HAP-1 (cell line): ENCODE data around the gene CFAP74.

Experiments used
- DNase-seq, 2 experiments: peaks; one replicate each; pipeline ENCODE4 v3.0.0-alpha.2; 2016 to 2020; ENCODE audit warnings: low spot score in 2 of 2
- H3K27me3 ChIP-seq: fragments of 250-450 bp; sonication (Bioruptor Pico); 2 replicates; pipeline ENCODE4 v1.5.1; 2020; ENCODE audit warnings: low read depth, mild to moderate bottlenecking, moderate library complexity
- H3K36me3 ChIP-seq: fragments of 250-450 bp; sonication (Bioruptor Pico); replicated peaks from 2 replicates; pipeline ENCODE4 v1.5.1; 2020; ENCODE audit warnings: mild to moderate bottlenecking
- H3K4me1 ChIP-seq: fragments of 250-450 bp; sonication (Bioruptor Pico); 2 replicates; pipeline ENCODE4 v1.5.1; 2020; ENCODE audit warnings: mild to moderate bottlenecking
- H3K4me3 ChIP-seq: fragments of 250-450 bp; sonication (Bioruptor Pico); 2 replicates; pipeline ENCODE4 v1.5.1; 2020; ENCODE audit warnings: mild to moderate bottlenecking, moderate library complexity
- H3K9me3 ChIP-seq: fragments of 250-450 bp; sonication (Bioruptor Pico); 2 replicates; pipeline ENCODE4 v1.5.1; 2020; ENCODE audit warnings: mild to moderate bottlenecking, moderate library complexity
- in situ Hi-C: fragments of 300-500 bp; cut with MboI; formaldehyde crosslinking; loops from 3 replicates; pipeline ENCODE4 v1.14.3; 2020; ENCODE audit warnings: low sequenced_read_pairs, inconsistent platforms, mixed read lengths

CFAP74 gene

DNA sequence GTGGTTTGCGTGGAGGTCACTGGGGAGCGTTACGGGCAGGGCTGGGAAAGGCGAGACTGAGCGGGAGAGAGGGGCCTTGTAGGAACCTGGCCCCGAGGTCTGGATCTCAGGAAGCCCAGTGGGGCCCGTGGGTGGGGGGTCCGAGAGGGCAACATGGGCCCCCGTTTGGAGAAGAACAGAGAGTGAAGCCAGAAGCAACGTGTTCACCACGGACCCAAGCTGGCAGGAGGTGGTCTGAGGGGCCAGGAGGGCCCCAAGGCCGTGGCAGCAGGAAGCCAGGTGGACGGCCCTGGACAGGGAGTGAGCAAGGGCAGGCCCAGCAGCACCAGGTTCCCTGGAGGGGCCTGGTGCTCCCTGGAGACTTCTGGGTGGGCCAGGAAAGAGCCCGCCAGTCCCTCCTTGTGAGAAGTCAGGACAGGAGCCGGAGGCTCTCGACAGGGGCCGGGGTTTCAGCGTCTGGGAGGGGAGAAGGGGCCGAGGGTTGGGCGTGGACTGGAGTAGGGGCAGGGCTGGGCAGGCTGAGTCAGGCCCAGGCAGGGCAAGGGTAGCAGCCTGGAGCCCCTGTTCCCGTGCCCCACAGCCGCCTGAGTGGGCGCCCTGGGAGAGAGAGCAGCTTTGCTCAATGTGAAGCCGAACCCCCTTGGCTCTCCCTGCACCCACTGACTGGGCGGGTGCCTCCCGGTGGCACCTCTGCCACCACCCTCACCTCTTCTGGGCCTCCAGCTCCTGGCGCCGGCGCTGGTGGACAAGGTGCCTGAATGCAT is 33.5 kb downstream of the CFAP74 start:
- in situ Hi-C loops: no loop called here
- no peak for DNase-seq

GRCh38 chr1:1969505-1969900 is 34.1 kb downstream of the CFAP74 start:
- DNase-seq: no peak
- in situ Hi-C loops: no loop called here
- peaks cover 3% of the 10 kb centered on the region; the same call in 1 of the 2 replicates for H3K27me3 ChIP-seq
- no peak overlapping the region for H3K4me3 ChIP-seq
- no peaks in the 10 kb centered on the region for H3K9me3 ChIP-seq
- no peaks in the 10 kb centered on the region for H3K4me1 ChIP-seq
- H3K36me3 ChIP-seq: no peaks in the 10 kb centered on the region

More for the DNA sequence above, 33.5 kb downstream of the CFAP74 start:
- no peaks in the 10 kb centered on the region for H3K36me3 ChIP-seq
- no peaks in the 10 kb centered on the region for H3K9me3 ChIP-seq
- no peak overlapping the region for H3K4me3 ChIP-seq
- H3K27me3 ChIP-seq: peaks cover 3% of the 10 kb centered on the region; the same call in 1 of the 2 replicates
- no peaks in the 10 kb centered on the region for H3K4me1 ChIP-seq

DNA sequence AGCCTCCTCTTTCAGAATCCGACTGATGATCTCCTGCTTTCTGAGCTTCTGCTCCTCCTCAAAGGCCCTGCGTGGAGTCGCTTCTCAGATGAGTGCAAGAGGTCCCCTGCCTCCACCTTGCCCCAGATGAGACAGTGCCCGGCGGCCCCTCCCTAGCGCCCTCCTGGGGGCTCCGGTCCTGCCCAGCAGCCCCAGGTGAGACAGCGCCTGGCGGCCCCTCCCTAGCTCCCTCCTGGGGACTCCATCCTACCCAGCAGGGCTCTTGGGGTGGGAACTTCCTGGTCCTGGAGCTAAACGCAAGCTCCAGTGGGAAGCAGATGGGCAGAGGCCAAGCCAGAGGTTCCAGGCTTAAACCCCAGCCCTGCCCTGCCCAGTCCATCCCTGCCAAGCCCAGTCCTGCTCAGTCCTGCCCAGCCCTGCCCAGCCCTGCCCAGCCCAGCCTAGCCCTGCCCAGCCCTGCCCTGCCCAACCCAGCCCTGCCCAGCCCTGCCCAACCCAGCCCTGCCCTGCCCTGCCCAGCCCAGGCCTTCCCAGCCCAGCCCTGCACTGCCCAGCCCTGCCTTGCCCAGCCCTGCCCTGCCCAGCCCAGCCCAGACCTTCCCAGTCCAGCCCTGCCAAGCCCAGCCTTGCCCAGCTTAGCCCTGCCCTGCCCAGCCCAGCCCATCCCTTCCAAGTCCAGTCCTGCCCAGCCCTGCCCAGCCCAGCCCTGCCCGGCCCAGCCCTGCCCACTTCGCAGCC is 34.6 kb downstream of the CFAP74 start:
- Histone ChIP-seq H3K27me3 (peaks cover 3% of the 10 kb centered on the region; the same call in 1 of the 2 replicates), H3K36me3 (no peaks in the 10 kb centered on the region), H3K4me1 (no peaks in the 10 kb centered on the region), H3K9me3 (no peaks in the 10 kb centered on the region), H3K4me3 (no peak overlapping the region)
- in situ Hi-C loops: no loop called here
- DNase-seq: no peak

DNA sequence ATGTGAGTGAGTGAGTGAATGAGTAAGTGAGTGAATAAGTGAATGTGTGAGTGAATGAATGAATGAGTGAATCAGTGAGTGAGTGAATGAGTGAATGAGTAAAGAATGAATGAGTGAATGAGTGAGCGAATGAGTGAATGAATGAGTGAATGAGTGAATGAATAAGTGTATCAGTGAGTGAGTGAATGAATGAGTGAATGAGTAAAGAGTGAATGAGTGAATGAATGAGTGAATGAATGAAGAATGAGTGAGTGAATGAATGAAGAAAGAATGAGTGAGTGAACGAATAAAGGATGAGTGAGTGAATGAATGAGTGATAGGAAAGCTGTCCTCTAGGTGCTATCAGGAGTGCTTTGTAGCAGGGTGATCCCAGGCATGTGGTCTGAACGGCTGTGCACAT is 35.7 kb downstream of the CFAP74 start:
- in situ Hi-C loops: no loop called here
- peaks cover 3% of the 10 kb centered on the region; the same call in 1 of the 2 replicates for H3K27me3 ChIP-seq

GRCh38 chr1:1967151-1967550 is 36.4 kb downstream of the CFAP74 start:
- peaks cover 3% of the 10 kb centered on the region; the same call in 1 of the 2 replicates for H3K27me3 ChIP-seq
- no peak for DNase-seq
- no peak overlapping the region for H3K4me3 ChIP-seq
- no peaks in the 10 kb centered on the region for H3K9me3 ChIP-seq
- in situ Hi-C loops: no loop called here
- H3K4me1 ChIP-seq: no peaks in the 10 kb centered on the region
- H3K36me3 ChIP-seq: no peaks in the 10 kb centered on the region

More for the DNA sequence above, 35.7 kb downstream of the CFAP74 start:
- no peaks in the 10 kb centered on the region for H3K4me1 ChIP-seq
- no peak for DNase-seq
- H3K4me3 ChIP-seq: no peak overlapping the region
- H3K9me3 ChIP-seq: no peaks in the 10 kb centered on the region
- no peaks in the 10 kb centered on the region for H3K36me3 ChIP-seq

- in situ Hi-C loops: no loop called here
- H3K36me3 ChIP-seq: no peaks in the 10 kb centered on the region
- no peak overlapping the region for H3K4me3 ChIP-seq
- no peaks in the 10 kb centered on the region for H3K4me1 ChIP-seq
- H3K27me3 ChIP-seq: peaks cover 3% of the 10 kb centered on the region; the same call in 1 of the 2 replicates
- DNase-seq: no peak
- no peaks in the 10 kb centered on the region for H3K9me3 ChIP-seq
Observed at GRCh38 chr1:1966071-1966740, 37.4 kb downstream of the CFAP74 start.

DNA sequence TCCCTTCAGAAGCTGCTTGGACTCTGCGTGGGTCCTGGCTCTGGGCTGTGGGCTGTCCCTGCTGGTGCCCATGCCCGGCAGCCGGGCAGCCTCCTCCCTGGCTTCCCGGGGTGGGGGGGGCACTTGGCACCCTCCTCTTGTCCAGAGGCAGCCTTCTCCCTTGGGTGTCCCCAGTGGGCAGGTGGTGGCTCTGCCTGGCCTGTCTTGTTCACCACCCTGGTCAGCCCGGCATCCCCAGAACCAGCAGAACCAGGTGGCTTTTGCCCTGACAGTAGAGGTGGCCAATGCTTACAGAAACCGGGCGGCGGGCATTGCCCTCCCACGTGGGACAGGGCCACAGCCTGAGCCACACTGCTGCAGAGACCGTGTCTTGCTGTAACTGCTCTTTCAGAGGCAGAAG is 38.0 kb downstream of the CFAP74 start:
- Histone ChIP-seq H3K9me3 (no peaks in the 10 kb centered on the region), H3K4me1 (no peaks in the 10 kb centered on the region), H3K4me3 (no peak overlapping the region), H3K27me3 (peaks cover 3% of the 10 kb centered on the region; the same call in 1 of the 2 replicates), H3K36me3 (no peaks in the 10 kb centered on the region)
- DNase-seq: no peak
- in situ Hi-C loops: no loop called here

DNA sequence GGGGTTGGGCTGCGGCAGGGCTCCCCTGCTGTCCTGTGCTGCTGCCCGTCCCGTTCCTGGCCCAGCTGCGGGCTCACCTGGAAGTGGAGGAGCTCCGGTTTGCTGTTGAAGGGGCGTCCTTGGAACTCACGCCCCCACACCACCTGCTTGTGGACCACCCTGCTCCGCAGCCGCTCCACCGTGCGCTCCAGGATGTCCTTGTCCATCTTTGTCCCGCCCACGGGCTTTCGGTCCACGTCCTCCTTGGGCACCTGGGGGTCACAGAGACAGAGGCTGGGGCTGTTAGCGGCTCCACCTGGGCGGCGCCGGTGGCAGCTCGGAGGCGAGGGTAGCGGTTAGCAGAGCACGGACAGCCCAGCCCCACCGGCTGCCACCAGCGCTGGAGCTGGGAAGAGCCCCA is 38.8 kb downstream of the CFAP74 start:
- Histone ChIP-seq H3K9me3 (no peaks in the 10 kb centered on the region), H3K4me3 (no peak overlapping the region), H3K4me1 (peaks cover 5% of the 10 kb centered on the region), H3K27me3 (peaks cover 3% of the 10 kb centered on the region; the same call in 1 of the 2 replicates), H3K36me3 (no peaks in the 10 kb centered on the region)
- in situ Hi-C loops: loop anchor here (5.0 kb wide), 1 partner anchor 82 kb away; no protein-coding TSS in a partner anchor
- no peak for DNase-seq

- Histone ChIP-seq H3K27me3 (peaks cover 3% of the 10 kb centered on the region; the same call in 1 of the 2 replicates), H3K36me3 (no peaks in the 10 kb centered on the region), H3K4me3 (no peak overlapping the region), H3K9me3 (no peaks in the 10 kb centered on the region), H3K4me1 (peaks cover 7% of the 10 kb centered on the region)
- DNase-seq: no peak
- in situ Hi-C loops: loop anchor here (5.0 kb wide), 1 partner anchor 84 kb away; no protein-coding TSS in a partner anchor
Observed at GRCh38 chr1:1963570-1963969, 40.0 kb downstream of the CFAP74 start.

DNA sequence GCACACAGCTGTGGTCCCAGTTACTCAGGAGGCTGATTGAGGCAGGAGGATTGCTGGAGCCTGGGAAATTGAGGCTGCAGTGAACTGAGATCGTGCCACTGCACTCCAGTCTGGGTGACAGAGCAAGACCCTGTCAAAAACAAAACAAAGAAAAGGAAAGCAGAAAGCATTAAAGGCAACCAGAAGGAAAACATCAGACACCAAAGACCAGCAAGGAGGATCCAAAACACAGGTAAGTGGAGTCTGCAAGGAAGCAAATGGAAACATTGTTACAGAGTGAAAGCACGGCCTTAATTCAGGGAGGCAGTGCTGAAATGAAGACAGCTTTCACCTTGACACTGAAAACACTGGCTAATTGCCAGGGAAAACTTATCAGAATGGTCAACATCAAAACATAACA is 40.8 kb downstream of the CFAP74 start:
- DNase-seq: no peak
- in situ Hi-C loops: loop anchor here (5.0 kb wide), 1 partner anchor 85 kb away; no protein-coding TSS in a partner anchor

GRCh38 chr1:1960480-1961196 is 42.9 kb downstream of the CFAP74 start:
- no peak overlapping the region for H3K4me3 ChIP-seq
- no peaks in the 10 kb centered on the region for H3K36me3 ChIP-seq
- H3K4me1 ChIP-seq: peaks cover 7% of the 10 kb centered on the region
- in situ Hi-C loops: loop anchor here (5.0 kb wide), 1 partner anchor 87 kb away; no protein-coding TSS in a partner anchor
- no peak for DNase-seq
- no peaks in the 10 kb centered on the region; the same call in 1 of the 2 replicates for H3K27me3 ChIP-seq
- H3K9me3 ChIP-seq: no peaks in the 10 kb centered on the region

More for the DNA sequence above, 40.8 kb downstream of the CFAP74 start:
- peaks cover 3% of the 10 kb centered on the region; the same call in 1 of the 2 replicates for H3K27me3 ChIP-seq
- H3K9me3 ChIP-seq: no peaks in the 10 kb centered on the region
- no peak overlapping the region for H3K4me3 ChIP-seq
- H3K36me3 ChIP-seq: no peaks in the 10 kb centered on the region
- peaks cover 7% of the 10 kb centered on the region for H3K4me1 ChIP-seq

DNA sequence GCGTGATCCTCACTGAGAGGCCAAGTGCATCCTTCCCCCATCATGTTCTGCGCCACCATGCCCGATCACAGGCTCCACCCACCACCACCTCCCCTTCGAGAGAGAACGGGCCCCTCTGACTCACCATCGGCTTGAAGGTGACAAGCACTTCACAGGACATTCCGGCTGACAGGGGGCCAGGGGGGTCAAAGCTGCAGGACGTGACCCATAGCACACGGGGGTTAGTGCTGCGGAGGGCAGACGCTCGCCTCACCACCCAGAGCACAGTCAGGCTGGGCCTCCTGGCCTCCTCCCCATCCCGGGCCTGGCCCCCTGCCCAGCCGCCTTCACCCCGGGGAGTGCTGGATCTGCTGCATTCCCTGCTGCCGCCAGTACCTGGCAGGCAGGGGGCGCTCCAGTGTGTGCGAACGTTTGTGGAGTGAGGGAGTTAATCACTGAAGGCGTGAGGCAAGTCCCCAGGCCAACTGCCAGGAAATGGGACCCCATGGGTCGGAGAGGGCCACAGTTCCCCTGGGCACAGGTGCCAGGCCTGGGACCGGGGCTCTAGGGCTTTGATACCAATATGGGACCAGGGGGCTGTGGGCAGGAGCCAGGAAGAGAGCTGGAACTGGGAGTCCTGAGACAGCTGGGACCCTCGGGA is 43.6 kb downstream of the CFAP74 start:
- Histone ChIP-seq H3K4me3 (peak overlapping the region; percentile 13), H3K4me1 (peaks cover 7% of the 10 kb centered on the region), H3K36me3 (no peaks in the 10 kb centered on the region), H3K9me3 (no peaks in the 10 kb centered on the region), H3K27me3 (no peaks in the 10 kb centered on the region)
- in situ Hi-C loops: loop anchor here (5.0 kb wide), 1 partner anchor 87 kb away; no protein-coding TSS in a partner anchor
- peak; percentile 84 to 97 for DNase-seq
